22Rv1 (cell line): ENCODE measurements around the gene FARS2.

Experiments used
- ZFX ChIP-seq: fragments of 450-650 bp; IDR thresholded peaks from 2 replicates; pipeline ENCODE4 v1.6.1; 2017; ENCODE audit warnings: antibody characterized with exemption, borderline replicate concordance
- TF ChIP-seq, protein P1 (sequence below): fragments of 450-650 bp; IDR thresholded peaks from 2 replicates; pipeline ENCODE4 v1.5.1; 2017; ENCODE audit warnings: mild to moderate bottlenecking

DNA sequence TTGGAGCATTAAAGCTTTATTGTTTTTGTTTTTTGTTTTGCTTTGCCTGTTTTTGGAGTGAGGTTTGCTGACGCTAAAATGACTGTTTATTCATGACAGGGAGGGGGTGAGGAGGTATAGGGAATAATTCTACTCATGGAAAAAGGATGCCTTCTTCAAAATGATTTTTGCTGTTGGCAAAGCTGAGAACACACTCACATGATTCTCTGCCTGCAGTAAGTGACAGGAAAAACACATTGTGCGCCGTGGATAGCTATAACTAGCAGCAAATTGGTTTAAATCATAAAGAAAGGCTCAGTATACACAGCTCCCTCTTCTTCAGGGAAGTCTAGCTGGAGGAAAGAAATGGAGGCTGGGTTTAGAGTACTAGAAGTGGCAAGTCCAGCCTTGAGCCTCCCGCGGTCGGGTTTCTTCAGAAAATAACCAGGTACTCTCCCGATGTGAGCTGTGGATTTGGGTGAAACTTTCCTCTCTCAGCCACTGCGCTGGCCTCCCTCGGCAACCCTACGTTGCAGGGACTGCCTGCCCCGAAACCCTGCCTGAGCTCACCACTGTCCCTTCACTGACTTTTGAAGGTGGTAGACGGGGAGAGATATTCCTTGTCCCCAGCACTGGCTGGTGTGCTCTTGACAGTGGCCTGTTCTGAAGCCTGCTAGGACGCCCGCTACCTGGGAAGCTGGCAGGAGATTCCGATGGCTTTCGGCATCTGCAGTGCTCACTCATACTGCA, 467.2 kb downstream of the FARS2 start:
- TF ChIP-seq, protein P1, sequence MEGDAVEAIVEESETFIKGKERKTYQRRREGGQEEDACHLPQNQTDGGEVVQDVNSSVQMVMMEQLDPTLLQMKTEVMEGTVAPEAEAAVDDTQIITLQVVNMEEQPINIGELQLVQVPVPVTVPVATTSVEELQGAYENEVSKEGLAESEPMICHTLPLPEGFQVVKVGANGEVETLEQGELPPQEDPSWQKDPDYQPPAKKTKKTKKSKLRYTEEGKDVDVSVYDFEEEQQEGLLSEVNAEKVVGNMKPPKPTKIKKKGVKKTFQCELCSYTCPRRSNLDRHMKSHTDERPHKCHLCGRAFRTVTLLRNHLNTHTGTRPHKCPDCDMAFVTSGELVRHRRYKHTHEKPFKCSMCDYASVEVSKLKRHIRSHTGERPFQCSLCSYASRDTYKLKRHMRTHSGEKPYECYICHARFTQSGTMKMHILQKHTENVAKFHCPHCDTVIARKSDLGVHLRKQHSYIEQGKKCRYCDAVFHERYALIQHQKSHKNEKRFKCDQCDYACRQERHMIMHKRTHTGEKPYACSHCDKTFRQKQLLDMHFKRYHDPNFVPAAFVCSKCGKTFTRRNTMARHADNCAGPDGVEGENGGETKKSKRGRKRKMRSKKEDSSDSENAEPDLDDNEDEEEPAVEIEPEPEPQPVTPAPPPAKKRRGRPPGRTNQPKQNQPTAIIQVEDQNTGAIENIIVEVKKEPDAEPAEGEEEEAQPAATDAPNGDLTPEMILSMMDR, result no peak
- TF ChIP-seq ZFX, result no peak
